GM23338 (cell line): Measurements from ENCODE around the gene PDE4B. TPM values are rescaled to one million over a fixed set of nuclear protein-coding genes. Genes with fewer than 3 reads are reported as not detected.

Source experiments
- ATAC-seq: fragments of 200-7000 bp; cut with Tn5 transposase; 3 replicates; pipeline ENCODE4 v1.9.1; 2020
- DNase-seq: peaks from one replicate; pipeline ENCODE4 v3.0.0-alpha.2; 2015; ENCODE audit warnings: low spot score
- H2AFZ ChIP-seq: fragments of 200-600 bp; sonication (generic); 2 replicates; pipeline ENCODE4 v1.8.0; 2016; ENCODE audit warnings: antibody characterized with exemption, mild to moderate bottlenecking, moderate library complexity
- H3F3A ChIP-seq: fragments of 200-600 bp; sonication (generic); replicated peaks from 2 replicates; pipeline ENCODE4 v1.8.0; 2017; ENCODE audit warnings: antibody characterized with exemption, mixed run types, low read depth
- H3K27ac ChIP-seq: fragments of 200-600 bp; sonication (generic); 2 replicates; pipeline ENCODE4 v1.6.1; 2016; ENCODE audit warnings: low read depth
- H3K27me3 ChIP-seq: fragments of 200-600 bp; sonication (generic); 2 replicates; pipeline ENCODE4 v1.8.0; 2016; ENCODE audit warnings: mild to moderate bottlenecking, mixed run types, moderate library complexity; ENCODE audit not compliant: insufficient read depth
- H3K36me3 ChIP-seq: fragments of 200-600 bp; sonication (generic); 2 replicates; pipeline ENCODE4 v1.8.0; 2016; ENCODE audit warnings: mild to moderate bottlenecking; ENCODE audit not compliant: insufficient read depth
- H3K4me1 ChIP-seq: fragments of 200-600 bp; sonication (generic); 2 replicates; pipeline ENCODE4 v1.8.0; 2016; ENCODE audit warnings: mild to moderate bottlenecking, moderate library complexity; ENCODE audit not compliant: insufficient read depth
- H3K4me2 ChIP-seq: fragments of 200-600 bp; sonication (generic); 2 replicates; pipeline ENCODE4 v1.7.1; 2017; ENCODE audit warnings: mixed run types
- H3K4me3 ChIP-seq: fragments of 200-600 bp; sonication (generic); 2 replicates; pipeline ENCODE4 v1.6.1; 2016; ENCODE audit warnings: mixed run types
- H3K79me2 ChIP-seq: fragments of 200-600 bp; sonication (generic); replicated peaks from 2 replicates; pipeline ENCODE4 v1.8.0; 2017; ENCODE audit warnings: mild to moderate bottlenecking; ENCODE audit not compliant: insufficient read depth
- H3K9me2 ChIP-seq: fragments of 200-600 bp; sonication (generic); 2 replicates; pipeline ENCODE4 v1.8.0; 2017; ENCODE audit not compliant: insufficient read depth
- H4K20me1 ChIP-seq: fragments of 200-600 bp; sonication (generic); replicated peaks from 2 replicates; pipeline ENCODE4 v1.8.0; 2017; ENCODE audit warnings: mild to moderate bottlenecking; ENCODE audit not compliant: insufficient read depth
- H3K27ac Mint-ChIP-seq: 2 replicates; pipeline ENCODE4 v1.8.0; 2020; ENCODE audit warnings: inconsistent platforms, mild to moderate bottlenecking, moderate library complexity, mixed read lengths
- H3K27me3 Mint-ChIP-seq: 3 replicates; pipeline ENCODE4 v1.8.0; 2022; ENCODE audit warnings: low read depth, mild to moderate bottlenecking, moderate library complexity, mixed read lengths, inconsistent platforms; ENCODE audit not compliant: insufficient read depth, poor library complexity
- H3K36me3 Mint-ChIP-seq: 3 replicates; pipeline ENCODE4 v1.8.0; 2021; ENCODE audit warnings: low read depth, mild to moderate bottlenecking, inconsistent platforms, moderate library complexity, mixed read lengths
- H3K4me1 Mint-ChIP-seq: 3 replicates; pipeline ENCODE4 v1.8.0; 2020; ENCODE audit warnings: mild to moderate bottlenecking, inconsistent platforms, mixed read lengths
- H3K4me3 Mint-ChIP-seq: 3 replicates; pipeline ENCODE4 v1.8.0; 2021; ENCODE audit warnings: moderate library complexity, mild to moderate bottlenecking, inconsistent platforms, mixed read lengths
- H3K9me3 Mint-ChIP-seq: 3 replicates; pipeline ENCODE4 v1.8.0; 2020; ENCODE audit warnings: moderate library complexity, mild to moderate bottlenecking, inconsistent platforms, mixed read lengths
- CREB1 ChIP-seq: fragments of 250-450 bp; sonication (Bioruptor Pico); IDR thresholded peaks from 2 replicates; pipeline ENCODE4 v1.5.0; 2020; ENCODE audit warnings: low read depth, mild to moderate bottlenecking, moderate library complexity
- CTCF ChIP-seq, 2 experiments: fragments of 200-600 bp in 1 of 2; sonication (generic) in 1 of 2; conservative IDR thresholded peaks; 2 replicates each; pipeline versions ENCODE4 v1.5.1 to v1.6.1; 2016 to 2017; ENCODE audit warnings: antibody characterized with exemption in 2 of 2, low read depth in 2 of 2, mild to moderate bottlenecking in 2 of 2, moderate library complexity in 1 of 2
- ETS1 ChIP-seq: IDR thresholded peaks from 2 replicates; pipeline ENCODE4 v1.6.1; 2016; ENCODE audit warnings: antibody characterized with exemption
- EZH2 ChIP-seq: fragments of 200-600 bp; sonication (generic); IDR thresholded peaks from one replicate; pipeline ENCODE4 v1.8.0; 2017; ENCODE audit warnings: antibody characterized with exemption, mild to moderate bottlenecking, low read depth; ENCODE audit not compliant: unreplicated experiment
- EZH2phosphoT487 ChIP-seq: fragments of 200-600 bp; sonication (generic); IDR thresholded peaks from one replicate; pipeline ENCODE4 v1.8.1; 2018; ENCODE audit warnings: antibody characterized with exemption; ENCODE audit not compliant: unreplicated experiment
- JUNB ChIP-seq: IDR thresholded peaks from one replicate; pipeline ENCODE4 v1.6.1; 2016; ENCODE audit warnings: antibody characterized with exemption; ENCODE audit not compliant: unreplicated experiment
- NANOG ChIP-seq: IDR thresholded peaks from 2 replicates; pipeline ENCODE4 v1.6.1; 2016; ENCODE audit warnings: antibody characterized with exemption, borderline replicate concordance
- POLR2AphosphoS5 ChIP-seq: IDR thresholded peaks from 2 replicates; pipeline ENCODE4 v1.6.1; 2016; ENCODE audit warnings: antibody characterized with exemption, low read depth
- REST ChIP-seq: IDR thresholded peaks from one replicate; pipeline ENCODE4 v1.6.1; 2018; ENCODE audit warnings: antibody characterized with exemption; ENCODE audit not compliant: unreplicated experiment
- STAT1 ChIP-seq: IDR thresholded peaks from one replicate; pipeline ENCODE4 v1.6.1; 2016; ENCODE audit warnings: antibody characterized with exemption; ENCODE audit not compliant: unreplicated experiment
- ZNF114 ChIP-seq: fragments of 250-450 bp; sonication (Bioruptor Pico); IDR thresholded peaks from 2 replicates; pipeline ENCODE4 v1.5.0; 2020; ENCODE audit warnings: mild to moderate bottlenecking, moderate library complexity
- ZNF331 ChIP-seq: fragments of 250-450 bp; sonication (Bioruptor Pico); IDR thresholded peaks from 2 replicates; pipeline ENCODE4 v1.5.0; 2020; ENCODE audit warnings: low read depth, mild to moderate bottlenecking, moderate library complexity
- ZNF462 ChIP-seq: fragments of 250-450 bp; sonication (Bioruptor Pico); IDR thresholded peaks from 2 replicates; pipeline ENCODE4 v1.5.0; 2020; ENCODE audit warnings: mild to moderate bottlenecking, moderate library complexity
- polyA plus RNA-seq: library from polyadenylated mRNA; unstranded; fragments of >200 nt; fragmentation: Nextera tagmentation; extraction: Ambion mirVana; gene quantifications from 2 replicates; pipeline ENCODE4 v1.2.1, GENCODE V29; 2016
- total RNA-seq: library from RNA; depleted of rRNA; stranded (reverse); fragments of >200 nt; shearing (Covaris generic); gene quantifications from 2 replicates; pipeline ENCODE4 v1.2.3, GENCODE V29; 2014

PDE4B gene
- total and polyA plus RNA-seq, 2 experiments from 2014 or later: 14.0 to 25.6 TPM

GRCh38 chr1:65826782-65827181 is 34.1 kb downstream of the PDE4B start:
- H4K20me1 ChIP-seq: no peaks in the 10 kb centered on the region
- H3K27ac ChIP-seq: no peak overlapping the region
- H2AFZ ChIP-seq: no peak overlapping the region
- H3K27ac Mint-ChIP-seq: no peak overlapping the region
- no peaks in the 10 kb centered on the region; the same call in 1 of the 3 replicates for H3K4me1 Mint-ChIP-seq
- no peaks in the 10 kb centered on the region for H3K9me2 ChIP-seq
- no peaks in the 10 kb centered on the region for H3K27me3 ChIP-seq
- TF ChIP-seq CTCF (conservative IDR thresholded peaks at IDR 0.05; ENCODE audit: low read depth in 2 of 2): no peak
- TF ChIP-seq ZNF331 (CRISPR knock-in tag): no peak
- TF ChIP-seq JUNB: no peak
- no peak for TF ChIP-seq REST
- TF ChIP-seq EZH2: no peak
- TF ChIP-seq STAT1: no peak
- TF ChIP-seq CREB1 (CRISPR knock-in tag): no peak
- no peak for TF ChIP-seq EZH2phosphoT487
- no peak for TF ChIP-seq ETS1
- TF ChIP-seq ZNF462 (CRISPR knock-in tag): no peak
- TF ChIP-seq ZNF114 (CRISPR knock-in tag): no peak
- no peak for TF ChIP-seq POLR2AphosphoS5
- no peak for TF ChIP-seq NANOG
- no peaks in the 10 kb centered on the region for H3F3A ChIP-seq
- no peaks in the 10 kb centered on the region; the same call in 2 of the 3 replicates for H3K9me3 Mint-ChIP-seq
- no peak overlapping the region for H3K4me3 ChIP-seq
- H3K27me3 Mint-ChIP-seq: no peaks in the 10 kb centered on the region
- H3K79me2 ChIP-seq: no peaks in the 10 kb centered on the region
- H3K36me3 ChIP-seq: no peaks in the 10 kb centered on the region
- no peak for ATAC-seq
- H3K36me3 Mint-ChIP-seq: no peaks in the 10 kb centered on the region
- DNase-seq: no peak
- H3K4me2 ChIP-seq: no peak overlapping the region
- no peak overlapping the region for H3K4me3 Mint-ChIP-seq
- H3K4me1 ChIP-seq: no peaks in the 10 kb centered on the region
